Esophagus muscularis mucosa (tissue), 4 donors: ENCODE measurements around the gene PSMA5.

ENCODE experiments used
- EP300 ChIP-seq: sonication (generic); formaldehyde crosslinking; IDR thresholded peaks from one replicate; pipeline ENCODE4 v1.6.1; 2017; ENCODE audit warnings: antibody characterized with exemption
- POLR2A ChIP-seq: fragments of 450-650 bp; IDR thresholded peaks from one replicate; pipeline ENCODE4 v1.6.1; 2017; ENCODE audit warnings: antibody characterized with exemption, moderate library complexity, mild to moderate bottlenecking, low read depth
- POLR2AphosphoS5 ChIP-seq, 2 donors: sonication (generic); formaldehyde crosslinking; IDR thresholded peaks; one replicate each; pipeline ENCODE4 v1.6.1; 2017; ENCODE audit warnings: antibody characterized with exemption in 2 of 2
- TF ChIP-seq, protein P1 (sequence below), 3 experiments: fragments of 200-600 bp in 2 of 3; fragments of 450-650 bp in 1 of 3; sonication (generic) in 2 of 3; IDR thresholded peaks; one replicate each; pipeline ENCODE4 v1.5.1; 2017 to 2019; ENCODE audit warnings: antibody characterized with exemption in 3 of 3, mild to moderate bottlenecking in 2 of 3, moderate library complexity in 1 of 3

DNA sequence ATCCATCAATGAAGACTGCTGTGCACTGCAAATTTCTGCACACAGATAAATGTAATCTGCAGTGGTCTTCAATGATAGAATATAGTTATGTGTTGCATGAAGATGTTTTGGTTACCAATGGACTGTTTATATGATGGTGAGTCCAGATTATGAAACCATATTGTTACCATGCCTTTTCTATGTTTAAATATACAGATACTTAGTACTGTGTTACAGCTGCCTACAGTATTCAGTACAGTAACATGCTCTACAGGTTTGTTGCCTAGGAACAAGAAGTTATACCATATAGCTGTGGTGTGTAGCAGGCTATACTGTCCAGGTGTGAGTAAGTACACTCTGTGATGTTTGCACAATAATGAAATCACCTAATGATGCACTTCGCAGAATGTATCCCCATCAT, 69.3 kb downstream of the PSMA5 start:
- TF ChIP-seq, protein P1, sequence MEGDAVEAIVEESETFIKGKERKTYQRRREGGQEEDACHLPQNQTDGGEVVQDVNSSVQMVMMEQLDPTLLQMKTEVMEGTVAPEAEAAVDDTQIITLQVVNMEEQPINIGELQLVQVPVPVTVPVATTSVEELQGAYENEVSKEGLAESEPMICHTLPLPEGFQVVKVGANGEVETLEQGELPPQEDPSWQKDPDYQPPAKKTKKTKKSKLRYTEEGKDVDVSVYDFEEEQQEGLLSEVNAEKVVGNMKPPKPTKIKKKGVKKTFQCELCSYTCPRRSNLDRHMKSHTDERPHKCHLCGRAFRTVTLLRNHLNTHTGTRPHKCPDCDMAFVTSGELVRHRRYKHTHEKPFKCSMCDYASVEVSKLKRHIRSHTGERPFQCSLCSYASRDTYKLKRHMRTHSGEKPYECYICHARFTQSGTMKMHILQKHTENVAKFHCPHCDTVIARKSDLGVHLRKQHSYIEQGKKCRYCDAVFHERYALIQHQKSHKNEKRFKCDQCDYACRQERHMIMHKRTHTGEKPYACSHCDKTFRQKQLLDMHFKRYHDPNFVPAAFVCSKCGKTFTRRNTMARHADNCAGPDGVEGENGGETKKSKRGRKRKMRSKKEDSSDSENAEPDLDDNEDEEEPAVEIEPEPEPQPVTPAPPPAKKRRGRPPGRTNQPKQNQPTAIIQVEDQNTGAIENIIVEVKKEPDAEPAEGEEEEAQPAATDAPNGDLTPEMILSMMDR (IDR thresholded peaks at IDR 0.05), result no peak
- TF ChIP-seq POLR2A (no peak), EP300 (no peak), POLR2AphosphoS5 (IDR thresholded peaks at IDR 0.05) (no peak)
